ENCODE measurements around the gene CDH2. TPM values are rescaled to one million over a fixed set of nuclear protein-coding genes. Genes with fewer than 3 reads are reported as not detected.

CDH2 gene
- total RNA-seq, 4 donors from 2014 or later, result 0.47 to 1.7 (median 1.1) TPM; not detected in 1

DNA sequence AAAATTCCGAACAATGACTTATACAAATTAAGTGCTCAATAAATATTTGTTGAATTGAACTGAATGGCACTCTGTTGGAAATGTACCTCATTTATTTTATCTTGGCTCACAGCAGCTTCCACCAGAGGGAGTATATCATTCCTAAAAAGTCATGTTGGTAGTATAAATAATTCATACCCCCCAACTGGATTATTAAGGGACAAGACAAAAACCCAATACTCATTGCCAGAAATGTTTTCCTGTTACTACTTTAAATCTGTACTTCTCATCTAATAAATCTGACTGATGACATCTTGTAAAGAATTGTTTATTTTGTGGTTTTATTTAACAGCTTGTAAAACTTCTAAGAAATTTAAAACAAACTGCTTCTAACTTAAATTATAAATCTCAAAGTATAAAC is 163.9 kb downstream of the CDH2 start:
- Histone ChIP-seq H3K27ac (no peak overlapping the region), H3K4me1 (no peaks in the 10 kb centered on the region), H3K9me3 (no peaks in the 10 kb centered on the region), H3K36me3 (no peaks in the 10 kb centered on the region), H3K4me3 (no peak overlapping the region), H3K27me3 (no peaks in the 10 kb centered on the region)
- no peak for DNase-seq (ENCODE audit: low spot score in 2 of 2)
- WGBS, result 79% methylated on average over 1 of the region's 1 CpG
- TF ChIP-seq, protein P1, sequence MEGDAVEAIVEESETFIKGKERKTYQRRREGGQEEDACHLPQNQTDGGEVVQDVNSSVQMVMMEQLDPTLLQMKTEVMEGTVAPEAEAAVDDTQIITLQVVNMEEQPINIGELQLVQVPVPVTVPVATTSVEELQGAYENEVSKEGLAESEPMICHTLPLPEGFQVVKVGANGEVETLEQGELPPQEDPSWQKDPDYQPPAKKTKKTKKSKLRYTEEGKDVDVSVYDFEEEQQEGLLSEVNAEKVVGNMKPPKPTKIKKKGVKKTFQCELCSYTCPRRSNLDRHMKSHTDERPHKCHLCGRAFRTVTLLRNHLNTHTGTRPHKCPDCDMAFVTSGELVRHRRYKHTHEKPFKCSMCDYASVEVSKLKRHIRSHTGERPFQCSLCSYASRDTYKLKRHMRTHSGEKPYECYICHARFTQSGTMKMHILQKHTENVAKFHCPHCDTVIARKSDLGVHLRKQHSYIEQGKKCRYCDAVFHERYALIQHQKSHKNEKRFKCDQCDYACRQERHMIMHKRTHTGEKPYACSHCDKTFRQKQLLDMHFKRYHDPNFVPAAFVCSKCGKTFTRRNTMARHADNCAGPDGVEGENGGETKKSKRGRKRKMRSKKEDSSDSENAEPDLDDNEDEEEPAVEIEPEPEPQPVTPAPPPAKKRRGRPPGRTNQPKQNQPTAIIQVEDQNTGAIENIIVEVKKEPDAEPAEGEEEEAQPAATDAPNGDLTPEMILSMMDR (IDR thresholded peaks at IDR 0.05), result no peak
- no peak for TF ChIP-seq POLR2AphosphoS5 (IDR thresholded peaks at IDR 0.05)
- no peak for TF ChIP-seq EP300 (IDR thresholded peaks at IDR 0.05)

DNA sequence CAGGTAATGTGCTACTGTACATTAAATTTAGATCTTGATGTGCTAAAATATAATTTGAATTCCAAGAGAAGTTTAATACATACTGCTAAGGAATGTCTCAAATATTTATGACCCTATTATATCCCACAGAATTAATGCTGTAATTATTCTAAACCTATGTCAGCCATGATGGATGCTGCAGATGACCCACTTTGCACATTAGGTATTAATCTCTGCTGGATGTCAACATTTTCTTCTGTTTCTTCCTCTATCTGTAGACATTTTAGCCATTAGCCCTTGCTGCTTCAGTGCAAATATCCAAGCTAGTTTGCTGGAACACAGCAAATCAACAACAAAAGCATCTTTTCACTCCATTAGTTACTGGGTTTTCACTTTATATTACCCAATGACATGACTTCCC is 164.6 kb downstream of the CDH2 start:
- no peak for TF ChIP-seq POLR2A (IDR thresholded peaks at IDR 0.05)
- no peak for TF ChIP-seq EP300 (IDR thresholded peaks at IDR 0.05)
- TF ChIP-seq, protein P1 (IDR thresholded peaks at IDR 0.05), result no peak
- TF ChIP-seq POLR2AphosphoS5 (IDR thresholded peaks at IDR 0.05), result no peak
- H3K27ac ChIP-seq, result no peak overlapping the region
- H3K4me3 ChIP-seq, result no peak overlapping the region
- H3K36me3 ChIP-seq, result no peaks in the 10 kb centered on the region
- no peaks in the 10 kb centered on the region for H3K27me3 ChIP-seq
- no peaks in the 10 kb centered on the region for H3K9me3 ChIP-seq
- no peaks in the 10 kb centered on the region for H3K4me1 ChIP-seq
- DNase-seq (ENCODE audit: low spot score in 2 of 2), result no peak

DNA sequence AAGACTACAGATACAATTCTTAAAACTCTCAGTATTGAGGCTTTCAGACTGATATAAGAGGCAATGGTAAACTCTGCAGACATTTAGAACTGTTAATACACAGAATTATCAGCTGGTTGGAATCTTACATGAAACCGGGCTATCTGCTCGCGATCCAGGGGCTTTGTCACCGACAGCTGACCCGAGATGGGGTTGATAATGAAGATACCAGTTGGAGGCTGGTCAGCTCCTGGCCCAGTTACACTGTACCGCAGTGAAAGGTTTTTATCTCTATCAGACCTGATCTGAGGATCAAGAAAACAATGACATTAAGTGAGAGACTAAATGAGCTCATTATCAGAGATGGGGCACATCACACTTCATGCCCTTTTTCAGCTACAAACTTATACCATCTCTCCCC is 167.3 kb downstream of the CDH2 start:
- DNase-seq (ENCODE audit: low spot score in 2 of 2), result no peak
- Histone ChIP-seq H3K27ac (no peak overlapping the region), H3K4me1 (no peaks in the 10 kb centered on the region), H3K36me3 (no peaks in the 10 kb centered on the region), H3K27me3 (no peaks in the 10 kb centered on the region), H3K4me3 (no peak overlapping the region), H3K9me3 (no peaks in the 10 kb centered on the region)
- WGBS, result 90% methylated on average over 6 of the region's 6 CpGs
- no peak for TF ChIP-seq EP300 (IDR thresholded peaks at IDR 0.05)

DNA sequence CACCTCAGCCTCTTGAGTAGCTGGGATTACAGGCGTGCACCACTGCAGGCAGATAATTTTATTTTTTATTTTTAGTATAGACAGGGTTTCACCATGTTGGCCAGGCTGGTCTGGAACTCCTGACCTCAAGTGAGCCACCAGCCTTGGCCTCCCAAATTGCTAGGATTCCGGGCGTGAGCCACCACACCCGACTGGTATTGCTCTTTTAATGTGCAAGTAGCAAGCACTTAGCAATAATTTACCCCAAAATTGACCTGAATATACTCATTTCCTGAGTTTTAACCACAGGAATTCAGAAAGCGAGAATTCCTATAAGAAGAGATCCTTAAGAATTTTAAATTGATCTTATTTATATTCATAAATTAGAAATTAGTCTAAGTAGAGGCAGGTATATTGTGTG is 169.1 kb downstream of the CDH2 start:
- no peak overlapping the region for H3K27ac ChIP-seq
- no peak overlapping the region for H3K4me3 ChIP-seq
- no peaks in the 10 kb centered on the region for H3K9me3 ChIP-seq
- TF ChIP-seq POLR2A (IDR thresholded peaks at IDR 0.05) (no peak), POLR2AphosphoS5 (IDR thresholded peaks at IDR 0.05) (no peak), EP300 (IDR thresholded peaks at IDR 0.05) (no peak)
- TF ChIP-seq, protein P1 (IDR thresholded peaks at IDR 0.05), result no peak
- H3K27me3 ChIP-seq, result no peaks in the 10 kb centered on the region
- H3K4me1 ChIP-seq, result no peaks in the 10 kb centered on the region
- no peaks in the 10 kb centered on the region for H3K36me3 ChIP-seq
- DNase-seq (ENCODE audit: low spot score in 2 of 2), result no peak
- 96% methylated on average over 5 of the region's 5 CpGs for WGBS

DNA sequence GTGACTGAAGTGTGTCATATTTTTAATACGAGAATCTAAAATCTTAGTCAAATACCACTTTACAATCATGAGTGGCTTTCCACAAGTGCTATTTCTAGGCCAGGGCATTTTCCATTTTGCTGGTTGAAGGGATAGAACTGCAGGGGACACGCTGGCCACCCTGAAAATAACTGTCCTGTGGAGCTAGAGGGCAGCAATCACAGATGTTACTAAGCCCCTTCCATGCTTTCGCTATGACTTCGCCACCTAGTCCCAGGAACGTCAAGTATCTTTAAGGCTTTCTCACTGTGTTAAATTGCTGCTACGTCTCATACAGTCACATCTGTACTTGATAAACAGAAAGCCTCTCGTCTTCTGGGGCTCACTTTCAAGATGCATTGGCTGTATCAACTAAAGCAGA is 171.8 kb downstream of the CDH2 start:
- WGBS, result 81% methylated on average over 7 of the region's 7 CpGs
- H3K27me3 ChIP-seq, result no peaks in the 10 kb centered on the region
- TF ChIP-seq, protein P1 (IDR thresholded peaks at IDR 0.05), result no peak
- TF ChIP-seq POLR2A (IDR thresholded peaks at IDR 0.05), result no peak
- no peak for TF ChIP-seq EP300 (IDR thresholded peaks at IDR 0.05)
- TF ChIP-seq POLR2AphosphoS5 (IDR thresholded peaks at IDR 0.05), result no peak
- H3K4me1 ChIP-seq, result no peaks in the 10 kb centered on the region
- no peak overlapping the region for H3K27ac ChIP-seq
- no peaks in the 10 kb centered on the region for H3K9me3 ChIP-seq
- no peak for DNase-seq (ENCODE audit: low spot score in 2 of 2)
- H3K36me3 ChIP-seq, result no peaks in the 10 kb centered on the region
- H3K4me3 ChIP-seq, result no peak overlapping the region

DNA sequence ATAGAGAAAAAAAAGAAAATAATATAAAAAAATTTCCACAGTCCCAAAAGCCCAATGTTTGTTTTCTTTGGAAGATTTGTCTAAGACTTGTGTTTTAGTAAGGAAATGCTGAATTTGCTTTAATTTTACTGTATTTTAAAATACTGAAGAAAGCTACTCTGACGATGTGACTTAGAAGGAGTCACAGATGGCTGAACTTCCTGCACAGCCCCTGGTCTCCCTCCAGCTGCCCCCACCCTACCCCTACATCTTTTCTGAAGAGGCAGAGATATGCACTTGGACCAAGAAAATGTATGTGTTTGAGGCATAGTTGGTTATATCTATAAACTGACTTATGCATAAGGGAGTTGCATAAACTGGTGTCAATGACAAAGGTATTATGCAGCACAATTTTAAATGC is 172.3 kb downstream of the CDH2 start:
- H3K4me3 ChIP-seq, result no peak overlapping the region
- 69% methylated on average over 1 of the region's 1 CpG for WGBS
- H3K4me1 ChIP-seq, result no peaks in the 10 kb centered on the region
- no peaks in the 10 kb centered on the region for H3K27me3 ChIP-seq
- no peaks in the 10 kb centered on the region for H3K9me3 ChIP-seq
- no peak for TF ChIP-seq POLR2AphosphoS5 (IDR thresholded peaks at IDR 0.05)
- H3K36me3 ChIP-seq, result no peaks in the 10 kb centered on the region
- H3K27ac ChIP-seq, result no peak overlapping the region
- no peak for DNase-seq (ENCODE audit: low spot score in 2 of 2)

Measured in suprapubic skin (tissue), 4 donors.